B cell (primary cell): ENCODE data around the gene HSH2D. TPM values are rescaled to one million over a fixed set of nuclear protein-coding genes. Genes with fewer than 3 reads are reported as not detected.

ENCODE experiments used
- ATAC-seq: fragments of 200-7000 bp; cut with Tn5 transposase; one replicate; pipeline ENCODE4 v1.10.0; 2021; ENCODE audit warnings: low read depth, mild to moderate bottlenecking, moderate number of reproducible peaks, moderate library complexity
- CTCF ChIA-PET: fragments of 350-600 bp; sonication (Branson Sonifier 250); formaldehyde crosslinking; loops from one replicate; lab custom pipeline; 2021; ENCODE audit warnings: antibody characterized with exemption, inconsistent platforms; lab: Charles Lee
- POLR2A ChIA-PET: fragments of 350-600 bp; sonication (Branson Sonifier 250); formaldehyde crosslinking; loops from one replicate; lab custom pipeline; 2021; ENCODE audit warnings: antibody characterized with exemption; lab: Charles Lee
- DNase-seq: peaks from one replicate; pipeline ENCODE4 v3.0.0; 2013
- H2AFZ ChIP-seq: 2 replicates; pipeline ENCODE4 v1.6.1; 2012; ENCODE audit warnings: mild to moderate bottlenecking, low read depth, low read length; ENCODE audit not compliant: insufficient read depth, poor library complexity, severe bottlenecking
- H3K27ac ChIP-seq, 2 donors: 1 replicate in 1 of 2; 2 replicates in 1 of 2; pipeline ENCODE4 v1.5.1; 2012 to 2013; ENCODE audit warnings: low read length in 2 of 2, mild to moderate bottlenecking in 2 of 2, moderate library complexity in 1 of 2
- H3K27me3 ChIP-seq, 4 experiments: fragments of 200-600 bp in 1 of 4; sonication (generic) in 1 of 4; replicated peaks in 1 of 4; 1 replicate in 2 of 4; 2 replicates in 2 of 4; pipeline versions ENCODE4 v1.6.1 to v1.7.0; 2013 to 2016; ENCODE audit warnings: low read length in 3 of 4, mild to moderate bottlenecking in 2 of 4, mixed read lengths in 1 of 4, moderate library complexity in 1 of 4; ENCODE audit not compliant: insufficient read depth in 4 of 4, control insufficient read depth in 3 of 4; ENCODE audit errors: control extremely low read depth in 1 of 4
- H3K36me3 ChIP-seq, 2 experiments: replicated peaks in 1 of 2; 1 replicate in 1 of 2; 2 replicates in 1 of 2; pipeline versions ENCODE4 v1.6.1 to v1.7.1; 2013; ENCODE audit warnings: low read length in 1 of 2; ENCODE audit not compliant: insufficient read depth in 2 of 2, control insufficient read depth in 1 of 2; ENCODE audit errors: control extremely low read depth in 1 of 2, extremely low read depth in 1 of 2
- H3K4me1 ChIP-seq, 2 donors: fragments of 200-600 bp in 1 of 2; sonication (generic) in 1 of 2; 1 replicate in 1 of 2; 2 replicates in 1 of 2; pipeline versions ENCODE4 v1.5.1 to v1.6.1; 2013 to 2017; ENCODE audit warnings: low read length in 2 of 2; ENCODE audit not compliant: control insufficient read depth in 2 of 2, insufficient read depth in 2 of 2
- H3K4me2 ChIP-seq: replicated peaks from 2 replicates; pipeline ENCODE3; 2012; ENCODE audit warnings: mild to moderate bottlenecking, low read depth, low read length; ENCODE audit not compliant: poor library complexity, severe bottlenecking
- H3K4me3 ChIP-seq, 5 experiments: fragments of 200-600 bp in 1 of 5; sonication (generic) in 1 of 5; 1 replicate in 3 of 5; 2 replicates in 2 of 5; pipeline versions ENCODE4 v1.5.1 to v1.7.0; 2011 to 2016; ENCODE audit warnings: low read length in 4 of 5, mild to moderate bottlenecking in 4 of 5, low read depth in 2 of 5, control low read depth in 1 of 5, moderate library complexity in 1 of 5; ENCODE audit not compliant: insufficient read depth in 1 of 5; ENCODE audit errors: control extremely low read depth in 1 of 5, extremely low read depth in 1 of 5
- H3K79me2 ChIP-seq: fragments of 200-600 bp; sonication (generic); one replicate; pipeline ENCODE4 v1.6.0; 2016; ENCODE audit warnings: low read length; ENCODE audit not compliant: control insufficient read depth, insufficient read depth
- H3K9ac ChIP-seq: fragments of 200-600 bp; sonication (generic); 2 replicates; pipeline ENCODE4 v1.6.1; 2017; ENCODE audit warnings: mild to moderate bottlenecking, low read length, moderate library complexity
- H3K9me3 ChIP-seq, 3 donors: one replicate each; pipeline versions ENCODE4 v1.6.1 to v1.7.1; 2013; ENCODE audit warnings: low read length in 2 of 3; ENCODE audit not compliant: control insufficient read depth in 2 of 3, insufficient read depth in 1 of 3; ENCODE audit errors: control extremely low read depth in 1 of 3
- H4K20me1 ChIP-seq: 2 replicates; pipeline ENCODE4 v1.6.0; 2012; ENCODE audit warnings: mild to moderate bottlenecking, low read length; ENCODE audit not compliant: insufficient read depth, control insufficient read depth, poor library complexity, severe bottlenecking
- H3K27ac Mint-ChIP-seq: one replicate; pipeline ENCODE4 v1.8.0; 2021; ENCODE audit warnings: mixed read lengths
- H3K27me3 Mint-ChIP-seq: one replicate; pipeline ENCODE4 v1.8.0; 2021; ENCODE audit warnings: mixed read lengths
- H3K4me1 Mint-ChIP-seq: one replicate; pipeline ENCODE4 v1.8.0; 2021; ENCODE audit warnings: mixed read lengths
- H3K4me3 Mint-ChIP-seq: one replicate; pipeline ENCODE4 v1.8.0; 2021; ENCODE audit warnings: mixed read lengths
- H3K9me3 Mint-ChIP-seq: one replicate; pipeline ENCODE4 v1.8.0; 2022; ENCODE audit warnings: mixed read lengths; ENCODE audit not compliant: insufficient read depth
- EZH2 ChIP-seq: IDR thresholded peaks from 2 replicates; pipeline ENCODE4 v1.6.1; 2012; ENCODE audit warnings: borderline replicate concordance, low read depth, mild to moderate bottlenecking, moderate library complexity, low read length; ENCODE audit not compliant: insufficient read depth, poor library complexity, severe bottlenecking
- WGBS: methylation state at CpG from one replicate; pipeline ENCODE4 v1.1.5; 2013; ENCODE audit warnings: missing lambda C conversion rate; ENCODE audit not compliant: insufficient coverage; 5-methylcytosine and 5-hydroxymethylcytosine counted together
- intact Hi-C: fragments of 100-400 bp; cut with micrococcal nuclease; formaldehyde crosslinking; loops from one replicate; pipeline ENCODE4 v1.10.0; 2022
- polyA plus RNA-seq: library from polyadenylated mRNA; depleted of rRNA; stranded (reverse); fragments of >200 nt; gene quantifications from 2 replicates; pipeline ENCODE4 v1.2.3, GENCODE V29; 2012
- total RNA-seq, 2 donors: library from RNA; stranded (reverse); fragments of 120-200 nt in 1 of 2; gene quantifications; 1 replicate in 1 of 2; 2 replicates in 1 of 2; pipeline versions ENCODE4 v1.2.3 to v1.2.4, GENCODE V29; 2013 to 2022
- TF ChIP-seq, protein P1 (sequence below): fragments of 200-600 bp; IDR thresholded peaks from one replicate; pipeline ENCODE4 v1.8.0; 2022; ENCODE audit warnings: antibody characterized with exemption, mild to moderate bottlenecking

Gene HSH2D
- total and polyA plus RNA-seq, 2 donors (not counting 1 experiment from before 2014, with no cell fraction given), result 259 to 299 TPM

- H3K27me3 ChIP-seq, result no peaks in the 10 kb centered on the region
- peaks cover 17% of the 10 kb centered on the region for H3K79me2 ChIP-seq
- H3K9me3 Mint-ChIP-seq, result peaks cover 8% of the 10 kb centered on the region
- peak overlapping the region; percentile 5 for H3K4me2 ChIP-seq
- no peaks in the 10 kb centered on the region for H3K9me3 ChIP-seq
- POLR2A ChIA-PET, result interaction anchor here (0.6 to 0.7 kb wide), 2 partner anchors 185 to 219 kb away, joined by 3 to 4 read pairs; no protein-coding TSS in a partner anchor
- TF ChIP-seq, protein P1, sequence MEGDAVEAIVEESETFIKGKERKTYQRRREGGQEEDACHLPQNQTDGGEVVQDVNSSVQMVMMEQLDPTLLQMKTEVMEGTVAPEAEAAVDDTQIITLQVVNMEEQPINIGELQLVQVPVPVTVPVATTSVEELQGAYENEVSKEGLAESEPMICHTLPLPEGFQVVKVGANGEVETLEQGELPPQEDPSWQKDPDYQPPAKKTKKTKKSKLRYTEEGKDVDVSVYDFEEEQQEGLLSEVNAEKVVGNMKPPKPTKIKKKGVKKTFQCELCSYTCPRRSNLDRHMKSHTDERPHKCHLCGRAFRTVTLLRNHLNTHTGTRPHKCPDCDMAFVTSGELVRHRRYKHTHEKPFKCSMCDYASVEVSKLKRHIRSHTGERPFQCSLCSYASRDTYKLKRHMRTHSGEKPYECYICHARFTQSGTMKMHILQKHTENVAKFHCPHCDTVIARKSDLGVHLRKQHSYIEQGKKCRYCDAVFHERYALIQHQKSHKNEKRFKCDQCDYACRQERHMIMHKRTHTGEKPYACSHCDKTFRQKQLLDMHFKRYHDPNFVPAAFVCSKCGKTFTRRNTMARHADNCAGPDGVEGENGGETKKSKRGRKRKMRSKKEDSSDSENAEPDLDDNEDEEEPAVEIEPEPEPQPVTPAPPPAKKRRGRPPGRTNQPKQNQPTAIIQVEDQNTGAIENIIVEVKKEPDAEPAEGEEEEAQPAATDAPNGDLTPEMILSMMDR, result no peak
- no peak for TF ChIP-seq EZH2
- H3K4me3 Mint-ChIP-seq, result no peak overlapping the region
- DNase-seq (no peak), ATAC-seq (no peak)
- H4K20me1 ChIP-seq, result peaks cover 5% of the 10 kb centered on the region
- WGBS, result 39% methylated on average over 6 of the region's 7 CpGs
- H2AFZ ChIP-seq, result no peak overlapping the region
- H3K9ac ChIP-seq, result no peak overlapping the region
- intact Hi-C loops, result no loop called here
- no peak overlapping the region for H3K4me3 ChIP-seq
- H3K36me3 ChIP-seq, result peaks cover 0 to 49% of the 10 kb centered on the region in 2 experiments
- H3K27ac ChIP-seq, result peak overlapping the region in 1 of 2 donors; percentile 69
- CTCF ChIA-PET, result interaction anchor here (0.7 to 1.9 kb wide), 5 partner anchors 9 to 1055 kb away, joined by 3 to 6 read pairs (median 4); partner anchors contain the start of gene HSH2D
- H3K27ac Mint-ChIP-seq, result peak overlapping the region; percentile 88
- H3K27me3 Mint-ChIP-seq, result no peaks in the 10 kb centered on the region
- H3K4me1 ChIP-seq, result peaks cover 2 to 19% of the 10 kb centered on the region in 2 donors
- H3K4me1 Mint-ChIP-seq, result peaks cover 31% of the 10 kb centered on the region
Observed at GRCh38 chr19:16134510-16134909, 9.0 kb upstream of the HSH2D start.

- H3K27me3 ChIP-seq, result no peaks in the 10 kb centered on the region
- H3K9ac ChIP-seq, result no peak overlapping the region
- TF ChIP-seq EZH2, result no peak
- TF ChIP-seq, protein P1, result no peak
- Mint-ChIP-seq H3K9me3 (peaks cover 8% of the 10 kb centered on the region), H3K27me3 (no peaks in the 10 kb centered on the region), H3K27ac (peak overlapping the region; percentile 85), H3K4me3 (no peak overlapping the region), H3K4me1 (peaks cover 41% of the 10 kb centered on the region)
- peaks cover 0 to 38% of the 10 kb centered on the region in 2 experiments for H3K36me3 ChIP-seq
- 91% methylated on average over 3 of the region's 4 CpGs for WGBS
- H3K9me3 ChIP-seq, result no peaks in the 10 kb centered on the region
- intact Hi-C loops, result no loop called here
- H3K4me3 ChIP-seq, result no peak overlapping the region
- ChIA-PET POLR2A (interaction anchor here (0.6 kb wide), 1 partner anchor 24 kb away, joined by 7 read pairs; no protein-coding TSS in a partner anchor), CTCF (interaction anchor here (1.2 to 1.9 kb wide), 2 partner anchors 18 to 65 kb away, joined by 3 to 4 read pairs; no protein-coding TSS in a partner anchor)
- peaks cover 10 to 30% of the 10 kb centered on the region in 2 donors for H3K4me1 ChIP-seq
- H2AFZ ChIP-seq, result no peak overlapping the region
- DNase-seq, result no peak
- ATAC-seq, result no peak
- peaks cover 17% of the 10 kb centered on the region for H3K79me2 ChIP-seq
- H4K20me1 ChIP-seq, result peaks cover 5% of the 10 kb centered on the region
- H3K27ac ChIP-seq, result peak overlapping the region in 1 of 2 donors; percentile 30
- no peak overlapping the region for H3K4me2 ChIP-seq
Observed at GRCh38 chr19:16135430-16136127, 7.9 kb upstream of the HSH2D start.
